Measurements from ENCODE around the gene TMEM140. TPM values are rescaled to one million over a fixed set of nuclear protein-coding genes. Genes with fewer than 3 reads are reported as not detected.

The TMEM140 gene
- total and polyA plus RNA-seq, 2 of the 13 experiments (the other 11 are each of a cell fraction or from before 2014, with no cell fraction given), result 9.2 to 21.7 TPM

GRCh38 chr7:135167365-135167917 lies 19.6 kb downstream of the TMEM140 start (continued):
- no peak for TF ChIP-seq ZNF616 (CRISPR knock-in tag; IDR thresholded peaks at IDR 0.05; ENCODE audit: low read depth)
- peak in 1 of 2 experiments; percentile 19; a peak in 1 of 4 replicates for TF ChIP-seq POLR2A (IDR thresholded peaks at IDR 0.05; ENCODE audit: insufficient read depth in 1 of 2, low read depth in 2 of 2, low read length in 2 of 2)
- peak; percentile 78; the same call in 1 of the 2 replicates for TF ChIP-seq PAF1 (CRISPR knock-in tag; IDR thresholded peaks at IDR 0.05)
- TF ChIP-seq MNT (IDR thresholded peaks at IDR 0.05), result peak; percentile 62
- no peak for TF ChIP-seq NFKB2 (CRISPR knock-in tag; IDR thresholded peaks at IDR 0.05; ENCODE audit: borderline replicate concordance)
- no peak for TF ChIP-seq ZBTB43 (CRISPR knock-in tag; conservative IDR thresholded peaks at IDR 0.05)
- no peak for TF ChIP-seq ERF (CRISPR knock-in tag; IDR thresholded peaks at IDR 0.05)
- no peak for TF ChIP-seq ZBTB38 (CRISPR knock-in tag; IDR thresholded peaks at IDR 0.05)

GRCh38 chr7:135168001-135168400 lies 20.1 kb downstream of the TMEM140 start:
- ChIA-PET POLR2A (interaction anchor here (2.1 to 4.4 kb wide), 2 partner anchors 20 to 172 kb away, joined by 7 to 30 read pairs; partner anchors contain the start of gene TMEM140), CTCF (ENCODE audit: low intra/inter-chr PET ratio, low total read pairs) (no interaction called here)
- intact Hi-C loops (cut with micrococcal nuclease; ENCODE audit: unreplicated experiment) (no loop called here), in situ Hi-C loops (cut with HindIII; ENCODE audit: extremely low pct_ligation_motif_present, low pct_unique_long_range_greater_than_20kb) (loop anchor here (5.0 kb wide), 1 partner anchor 176 kb away; no protein-coding TSS in a partner anchor)
- ATAC-seq (no peak), FAIRE-seq (no peak), DNase-seq (ENCODE audit: low spot score) (no peak)
- no TSS peak for BruUV-seq (replicated peaks)
- peak overlapping the region; percentile 99 for H3K4me2 ChIP-seq (ENCODE audit: low read depth, low read length)
- no peaks in the 10 kb centered on the region; a peak in 1 of 5 replicates for H3K27me3 ChIP-seq (ENCODE audit: control insufficient read depth in 1 of 2, insufficient read depth in 2 of 2, low read length in 2 of 2)
- H3K4me1 ChIP-seq (ENCODE audit: insufficient read depth, low read length), result peaks cover 35% of the 10 kb centered on the region
- peaks cover 4 to 45% of the 10 kb centered on the region in 2 experiments; a peak in 4 of 5 replicates for H3K36me3 ChIP-seq (replicated peaks in 1 of 2; ENCODE audit: control insufficient read depth in 1 of 2, insufficient read depth in 2 of 2, low read length in 2 of 2)
- no peak overlapping the region for H3K9ac ChIP-seq (ENCODE audit: insufficient read depth, low read depth, low read length)
- 81% methylated on average over 6 of the region's 9 CpGs for WGBS (ENCODE audit: low lambda C conversion rate)
- H2AFZ ChIP-seq (ENCODE audit: low read length), result no peak overlapping the region
- TF ChIP-seq SSRP1 (CRISPR knock-in tag; IDR thresholded peaks at IDR 0.05) (peak; percentile 67; the same call in 1 of the 2 replicates), BRD4 (CRISPR knock-in tag; IDR thresholded peaks at IDR 0.05) (no peak), POLR2G (IDR thresholded peaks at IDR 0.05; ENCODE audit: low read depth, low read length) (0 out of 2 replicates have a peak, but pooled peaks have one; percentile 37), POLR2A (IDR thresholded peaks at IDR 0.05; ENCODE audit: insufficient read depth in 1 of 2, low read depth in 2 of 2, low read length in 2 of 2) (peak in 1 of 2 experiments; percentile 38; a peak in 2 of 4 replicates), FOXM1 (CRISPR knock-in tag; IDR thresholded peaks at IDR 0.05) (no peak), ZBTB7A (CRISPR knock-in tag; IDR thresholded peaks at IDR 0.05) (0 out of 2 replicates have a peak, but pooled peaks have one; percentile 25), ZNF253 (CRISPR knock-in tag; IDR thresholded peaks at IDR 0.05; ENCODE audit: borderline replicate concordance) (no peak), PAF1 (CRISPR knock-in tag; IDR thresholded peaks at IDR 0.05) (0 out of 2 replicates have a peak, but pooled peaks have one; percentile 62), POLR2AphosphoS2 (IDR thresholded peaks at IDR 0.05; ENCODE audit: low read depth, low read length) (peak; percentile 17; the same call in 1 of the 2 replicates)
- H3K79me2 ChIP-seq (ENCODE audit: insufficient read depth, low read length), result peaks cover 39% of the 10 kb centered on the region
- peak overlapping the region in 1 of 3 experiments; percentile 95; a peak in 1 of 6 replicates for H3K4me3 ChIP-seq (replicated peaks in 1 of 3; ENCODE audit: insufficient read depth in 1 of 3, low read depth in 2 of 3, low read length in 3 of 3)
- no peaks in the 10 kb centered on the region for H3K9me3 ChIP-seq (ENCODE audit: low read length)
- H4K20me1 ChIP-seq (ENCODE audit: insufficient read depth, low read length), result peaks cover 15% of the 10 kb centered on the region; the same call in 1 of the 2 replicates
- no peak overlapping the region for H3K27ac ChIP-seq (ENCODE audit: extremely low read length, insufficient read depth, low read length)
